ENCODE measurements around the gene DCAF6.
A peak's percentile ranks its signal among the peaks of the same experiment; 100 is the strongest.

Gene DCAF6

DNA sequence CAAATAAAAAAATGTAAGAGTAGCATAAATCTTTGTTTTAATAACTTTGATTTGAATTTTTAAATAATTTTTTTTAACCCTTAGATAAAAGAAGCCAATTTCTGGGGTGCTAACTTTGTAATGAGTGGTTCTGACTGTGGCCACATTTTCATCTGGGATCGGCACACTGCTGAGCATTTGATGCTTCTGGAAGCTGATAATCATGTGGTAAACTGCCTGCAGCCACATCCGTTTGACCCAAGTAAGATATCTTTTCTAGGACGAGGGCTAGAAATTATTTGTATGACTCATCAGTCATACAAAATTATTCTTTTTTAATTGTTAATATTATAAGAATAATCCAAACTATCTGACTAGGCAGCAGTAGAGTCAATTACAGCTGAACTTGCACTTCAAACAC is 129.0 kb downstream of the DCAF6 start:
- DNase-seq (ENCODE audit: low read depth): no peak
- H3K4me3 ChIP-seq (ENCODE audit: low read depth, low read length): no peak overlapping the region

DNA sequence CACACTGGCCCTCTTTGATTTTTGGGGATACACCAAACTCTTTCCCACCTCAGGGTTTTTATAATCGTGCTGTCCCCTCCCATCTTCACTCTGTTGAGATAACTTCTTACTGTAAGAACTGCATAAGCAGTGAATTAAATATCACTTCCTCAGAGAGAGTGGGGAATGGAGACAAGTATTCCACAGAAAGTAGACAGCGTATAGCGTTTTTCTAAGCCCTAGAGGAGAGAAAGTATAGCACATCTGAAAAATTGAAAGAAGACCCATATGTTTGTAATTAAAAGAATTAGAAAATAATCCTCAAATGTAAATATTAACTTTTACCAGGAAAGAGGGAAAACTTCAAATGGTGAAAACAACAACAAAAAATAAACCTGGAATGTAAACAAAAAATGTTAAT is 132.9 kb downstream of the DCAF6 start:
- H3K4me3 ChIP-seq (ENCODE audit: low read depth, low read length): no peak overlapping the region
- DNase-seq (ENCODE audit: low read depth): no peak

DNA sequence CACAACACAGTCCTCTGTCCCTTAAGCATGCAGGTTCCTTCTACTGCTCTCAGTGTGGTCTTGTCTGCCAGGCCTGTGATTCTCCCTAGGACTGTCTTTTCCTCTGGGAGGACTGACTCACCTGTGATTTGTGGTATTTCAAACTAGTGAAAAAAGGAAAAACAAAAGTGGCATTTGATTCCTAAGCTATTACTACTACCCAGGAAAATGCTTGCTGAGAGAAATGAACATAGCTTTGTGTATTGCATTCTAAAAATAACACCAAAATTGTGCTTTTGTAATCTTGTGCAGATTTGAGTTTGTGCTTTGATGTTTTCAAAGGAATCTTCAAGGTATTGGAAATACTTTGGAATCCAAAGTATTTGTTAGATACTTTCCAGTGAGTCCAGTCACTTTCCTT is 143.3 kb downstream of the DCAF6 start:
- no peak for DNase-seq (ENCODE audit: low read depth)
- no peak overlapping the region for H3K4me3 ChIP-seq (ENCODE audit: low read depth, low read length)

DNA sequence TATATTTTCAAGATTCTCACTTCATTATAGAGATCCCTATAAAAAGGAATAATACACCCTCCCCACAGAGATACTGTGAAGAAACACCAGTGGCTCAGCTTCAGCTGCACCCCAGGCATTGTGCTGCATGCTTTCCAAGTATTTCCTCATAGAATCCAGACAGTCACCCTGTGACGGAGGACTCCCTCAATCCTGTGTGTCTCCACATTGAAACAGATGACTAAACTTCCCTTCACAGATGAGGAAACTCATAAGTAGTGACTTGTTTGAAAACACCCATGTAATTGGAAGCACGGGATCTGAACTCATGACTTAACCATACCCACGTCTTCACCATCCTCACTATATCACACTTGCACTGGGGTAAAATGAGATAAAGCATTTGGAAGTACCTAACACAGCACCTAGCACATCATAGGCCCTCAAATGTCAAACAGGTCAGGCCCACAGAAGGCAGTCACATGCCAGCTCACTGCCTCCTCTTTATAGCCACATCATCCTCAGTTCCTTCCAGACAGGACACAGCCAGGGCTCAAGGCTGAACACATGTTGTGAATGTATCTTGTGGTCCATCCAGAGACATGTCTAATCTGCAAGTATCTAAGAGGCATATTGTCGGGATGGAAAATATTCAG is 145.0 kb downstream of the DCAF6 start:
- no peak overlapping the region for H3K4me3 ChIP-seq (ENCODE audit: low read depth, low read length)
- DNase-seq (ENCODE audit: low read depth): peak; percentile 82

DNA sequence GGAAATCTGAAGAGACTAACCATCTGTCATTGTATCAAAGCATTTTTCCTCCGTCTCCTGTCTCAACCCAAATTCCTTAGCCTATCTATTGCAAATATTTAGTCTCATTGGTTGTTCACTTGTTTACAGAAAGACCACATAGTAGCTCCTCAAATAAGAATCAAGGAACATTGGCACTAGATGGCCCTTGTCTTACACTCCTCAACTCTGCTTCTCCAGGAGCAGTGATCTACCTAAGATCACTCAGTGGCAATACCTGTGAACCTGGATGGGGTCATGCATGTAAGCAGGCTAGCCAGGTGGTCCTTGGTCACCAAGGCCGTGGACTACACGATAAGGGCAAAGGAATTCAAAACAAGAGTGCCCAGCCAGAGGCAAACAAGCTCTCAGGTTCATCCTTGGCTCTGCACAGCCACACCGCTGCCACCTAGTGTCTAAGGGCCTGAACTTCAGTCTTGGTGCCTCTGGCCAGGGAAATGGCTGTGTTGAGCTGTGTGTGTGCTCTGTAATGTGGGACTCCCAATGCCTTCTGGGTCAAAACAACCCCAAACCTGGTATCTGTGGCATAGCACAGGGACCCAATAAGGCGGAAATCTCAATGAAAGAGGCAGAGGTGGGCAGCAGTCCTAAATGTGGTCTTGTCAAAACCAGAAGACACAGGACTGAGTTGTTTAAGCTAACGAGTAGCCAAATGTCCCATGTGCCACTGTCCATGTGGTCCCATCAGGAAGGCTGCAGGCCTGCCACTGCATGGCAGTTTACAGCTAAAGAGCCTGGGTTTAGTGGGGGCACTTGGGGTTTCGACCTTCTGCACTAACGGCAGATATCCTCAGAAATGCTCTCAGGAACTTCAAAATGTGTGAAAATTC is 145.8 kb downstream of the DCAF6 start:
- no peak overlapping the region for H3K4me3 ChIP-seq (ENCODE audit: low read depth, low read length)
- DNase-seq (ENCODE audit: low read depth): no peak

DNA sequence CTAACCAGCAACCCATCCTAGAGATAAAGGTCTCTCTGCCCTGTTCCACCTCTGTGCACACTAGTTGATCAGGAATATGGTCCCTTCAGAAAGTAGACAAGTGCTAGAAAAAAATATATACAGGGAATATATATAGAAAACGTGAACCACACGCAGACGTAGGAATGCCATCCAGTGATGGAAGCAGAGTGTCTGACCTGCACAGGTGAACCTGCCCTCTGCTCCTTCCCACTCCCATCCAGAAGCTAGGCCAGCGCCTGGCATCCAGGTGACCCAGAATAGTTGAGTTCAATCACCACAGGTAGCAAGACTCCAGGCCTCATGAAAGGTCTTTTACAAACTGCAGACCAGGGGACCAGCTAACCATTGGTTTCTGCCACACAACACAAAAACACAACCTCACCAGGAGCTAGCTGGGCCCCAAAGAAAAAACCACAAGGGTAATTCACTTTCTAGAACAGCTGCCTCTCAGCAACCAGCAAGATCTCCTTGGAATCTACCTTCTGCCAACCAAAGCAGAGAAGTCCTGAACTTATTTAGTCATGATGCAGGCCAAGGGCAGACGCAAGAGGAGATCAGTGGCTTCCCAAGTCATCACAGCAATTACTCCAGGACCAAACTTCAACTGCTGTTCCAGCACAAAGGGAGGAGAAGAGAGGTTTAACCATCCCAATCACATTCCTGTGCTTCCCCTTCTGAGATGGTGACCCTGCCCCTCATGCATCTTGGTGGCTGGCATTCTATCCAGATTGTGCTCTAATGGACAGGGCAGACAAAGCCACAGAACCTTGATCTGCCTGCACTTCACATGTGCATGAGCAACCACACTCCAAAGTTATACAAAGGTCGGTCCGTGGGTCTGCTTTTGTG is 147.2 kb downstream of the DCAF6 start:
- no peak for DNase-seq (ENCODE audit: low read depth)
- no peak overlapping the region for H3K4me3 ChIP-seq (ENCODE audit: low read depth, low read length)

DNA sequence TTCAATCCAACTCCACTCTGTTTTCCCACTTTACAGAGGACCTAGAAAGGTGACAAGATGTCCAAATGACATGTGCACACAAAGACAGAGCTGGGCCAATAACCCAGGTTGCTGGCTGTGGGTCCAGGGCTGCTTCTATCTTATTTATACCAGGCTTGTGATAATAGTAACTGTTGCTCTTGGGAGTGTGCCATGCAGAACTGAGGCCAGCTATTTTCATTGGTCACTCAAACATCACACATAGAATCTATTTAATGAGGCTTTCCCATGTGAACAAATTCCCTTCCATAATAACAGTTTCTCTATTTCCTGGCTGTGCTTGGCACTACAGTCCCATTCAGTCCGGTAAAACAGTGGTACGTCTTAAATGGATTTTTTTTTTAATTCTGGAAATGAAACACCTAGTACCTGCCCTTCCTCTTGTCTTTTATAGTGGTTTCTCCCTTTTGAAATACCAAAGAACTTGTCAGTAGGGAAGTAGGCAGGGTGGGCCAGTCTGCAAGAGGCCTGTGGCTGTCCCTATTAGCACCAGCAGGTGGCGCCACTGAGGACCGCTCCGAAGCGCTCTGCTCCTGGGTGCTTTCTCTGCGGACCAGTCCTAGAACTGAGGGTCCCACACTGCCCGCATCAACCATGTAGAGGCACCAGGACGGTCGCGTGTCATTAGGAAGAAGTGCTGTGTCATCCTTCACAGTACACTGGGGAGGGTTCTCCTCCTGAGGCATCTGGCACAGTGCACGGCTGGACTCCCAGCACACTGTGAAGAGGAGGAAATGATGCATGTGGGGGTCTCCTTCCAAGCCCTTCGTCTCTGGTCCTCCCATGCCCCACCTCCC is 148.1 kb downstream of the DCAF6 start:
- H3K4me3 ChIP-seq (ENCODE audit: low read depth, low read length): no peak overlapping the region
- no peak for DNase-seq (ENCODE audit: low read depth)

DNA sequence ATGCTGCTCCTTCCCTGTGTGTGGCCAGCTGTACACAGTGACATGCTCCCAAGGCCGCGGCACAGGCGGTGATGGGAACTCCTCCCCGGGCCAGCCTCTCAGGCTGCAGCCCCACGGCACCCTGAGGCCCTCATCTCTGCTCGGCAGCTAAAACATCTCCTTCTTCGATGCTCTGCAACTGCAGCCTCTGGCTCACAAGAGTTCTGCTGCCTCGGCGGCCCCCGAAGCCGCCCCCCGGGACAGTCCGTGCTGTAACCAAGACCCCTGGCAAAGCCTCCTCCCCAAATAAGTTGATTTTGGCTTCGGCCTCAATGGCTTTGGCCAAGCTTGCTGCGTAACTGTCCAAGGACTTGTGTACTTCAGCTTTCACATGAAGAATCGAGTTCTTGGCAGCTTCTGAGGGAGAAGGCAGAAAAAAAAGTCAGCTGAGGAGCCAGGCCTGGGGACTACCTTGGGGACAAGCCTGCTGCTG is 149.0 kb downstream of the DCAF6 start:
- H3K4me3 ChIP-seq (ENCODE audit: low read depth, low read length): no peak overlapping the region
- no peak for DNase-seq (ENCODE audit: low read depth)

DNA sequence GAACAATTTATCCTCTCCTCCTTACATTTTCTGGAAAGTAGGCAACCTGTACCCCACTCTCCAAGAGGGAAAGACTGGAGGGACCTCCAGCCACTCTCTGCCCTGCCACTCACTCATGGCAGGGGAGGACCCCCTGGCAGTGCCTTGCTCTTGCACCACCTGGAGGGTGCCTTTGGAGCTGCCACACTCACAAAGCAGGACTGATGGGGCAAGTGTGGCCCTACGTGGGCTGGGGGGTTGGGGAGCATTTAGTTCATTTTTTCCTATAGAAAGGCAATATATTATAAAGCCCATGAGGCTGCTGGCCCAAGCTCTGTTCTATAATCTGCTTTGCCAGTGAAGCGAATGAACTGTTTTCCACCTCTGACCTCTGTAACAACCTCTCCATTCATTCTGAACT is 150.0 kb downstream of the DCAF6 start:
- DNase-seq (ENCODE audit: low read depth): no peak
- H3K4me3 ChIP-seq (ENCODE audit: low read depth, low read length): no peak overlapping the region

DNA sequence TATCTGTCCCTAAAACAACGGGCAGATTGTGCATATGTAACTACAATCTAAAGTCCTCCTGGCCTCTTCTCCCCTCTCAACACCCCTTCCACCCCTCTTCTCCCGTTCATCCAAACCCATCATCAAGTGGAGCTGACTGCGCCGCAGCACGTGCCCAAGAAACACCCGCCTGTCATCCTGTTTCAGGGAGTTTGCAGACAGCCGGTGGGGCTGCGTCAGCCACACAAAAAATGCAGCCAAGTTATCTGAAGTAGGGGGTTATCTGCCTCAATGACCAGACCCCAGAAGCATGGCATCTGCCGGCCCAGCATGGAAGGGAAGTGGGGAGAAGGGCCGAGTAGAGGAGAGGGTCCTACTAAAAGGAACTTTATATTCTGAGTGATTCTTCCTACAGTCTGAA is 151.2 kb downstream of the DCAF6 start:
- H3K4me3 ChIP-seq (ENCODE audit: low read depth, low read length): no peak overlapping the region
- no peak for DNase-seq (ENCODE audit: low read depth)

DNA sequence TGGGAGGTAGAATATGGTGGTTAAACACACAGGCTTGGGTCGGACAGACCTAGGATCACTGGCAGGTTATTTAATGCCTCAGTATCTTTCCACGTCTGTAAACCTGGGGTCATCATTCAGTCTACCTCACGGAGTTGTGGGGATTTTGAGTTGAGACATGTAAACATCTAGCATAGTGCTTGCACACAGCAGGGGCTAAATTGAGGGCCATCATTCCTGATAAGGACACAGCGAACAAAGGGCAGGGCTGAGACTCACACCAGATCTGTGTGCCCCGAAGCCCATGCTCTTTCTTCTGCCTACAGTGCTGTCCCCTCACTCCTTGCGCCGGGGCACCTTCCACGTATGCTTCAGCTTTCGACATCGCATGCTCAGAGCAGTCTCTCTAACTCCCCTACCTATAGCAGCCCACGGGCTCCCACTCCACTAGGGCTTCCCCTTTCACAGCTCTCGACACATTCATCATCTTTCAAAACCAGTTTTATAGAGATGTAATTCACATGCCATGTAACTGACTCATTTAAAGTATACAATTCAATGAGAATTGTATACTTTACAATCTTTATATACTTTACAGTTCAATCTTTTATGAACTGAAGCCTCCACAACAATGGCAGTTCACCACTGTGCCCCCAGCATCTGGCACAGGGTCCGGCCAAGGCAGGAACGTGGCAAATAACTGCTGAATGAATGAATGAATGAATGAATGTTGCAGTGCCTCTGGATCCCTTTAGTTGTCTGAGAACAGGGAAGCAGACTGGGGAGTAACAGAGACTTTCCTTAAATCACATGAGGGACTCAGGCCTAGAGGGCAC is 152.2 kb downstream of the DCAF6 start:
- H3K4me3 ChIP-seq (ENCODE audit: low read depth, low read length): no peak overlapping the region
- no peak for DNase-seq (ENCODE audit: low read depth)

DNA sequence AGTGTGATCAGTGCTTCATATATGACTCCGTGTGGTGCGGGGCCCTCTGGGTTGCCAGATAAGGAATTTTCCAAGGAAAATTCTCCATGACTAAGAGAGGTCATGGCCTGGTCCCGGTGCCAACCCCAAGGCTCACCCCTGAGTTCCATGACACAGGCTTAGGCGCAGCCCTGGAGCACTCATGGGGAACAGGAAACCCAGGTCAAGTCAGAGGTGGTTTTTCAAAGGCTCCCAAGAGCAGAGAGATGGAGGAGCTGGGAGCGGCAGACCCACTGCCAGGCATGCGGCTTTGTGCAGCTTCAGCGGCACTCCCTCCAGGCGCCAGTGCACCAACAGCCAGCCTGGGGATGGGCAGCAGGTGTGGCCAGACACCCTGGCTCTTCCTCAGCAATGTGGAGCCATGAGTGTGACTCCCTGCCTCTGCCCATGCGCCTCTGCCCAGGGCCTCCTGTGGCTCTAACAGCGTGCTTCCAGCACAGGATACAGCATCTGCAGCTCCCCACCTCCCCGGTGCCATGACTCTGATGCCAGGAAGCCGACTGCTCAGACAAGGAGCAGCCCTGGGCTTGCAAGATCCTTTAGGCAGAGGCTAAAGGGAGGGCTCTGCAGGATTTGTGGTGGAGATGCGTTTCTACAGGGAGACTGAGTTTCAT is 153.0 kb downstream of the DCAF6 start:
- DNase-seq (ENCODE audit: low read depth): no peak
- no peak overlapping the region for H3K4me3 ChIP-seq (ENCODE audit: low read depth, low read length)

DNA sequence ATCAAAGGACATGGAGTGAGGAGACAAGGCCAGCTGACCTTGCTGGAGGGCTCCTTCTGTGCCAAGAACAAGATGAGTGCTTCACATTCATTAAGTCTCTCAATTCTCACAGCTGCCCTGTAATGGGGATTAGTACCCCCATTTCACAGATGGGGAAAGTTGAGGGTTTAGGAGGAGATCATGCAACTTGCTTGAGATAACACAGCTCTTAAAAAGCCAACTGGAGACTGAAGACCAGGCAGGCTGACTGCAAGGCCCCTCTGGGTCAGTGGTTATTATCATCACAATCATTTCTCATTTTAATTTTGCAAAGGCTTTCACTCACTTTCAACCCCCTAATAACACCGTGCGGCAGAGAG is 153.5 kb downstream of the DCAF6 start:
- no peak for DNase-seq (ENCODE audit: low read depth)

DNA sequence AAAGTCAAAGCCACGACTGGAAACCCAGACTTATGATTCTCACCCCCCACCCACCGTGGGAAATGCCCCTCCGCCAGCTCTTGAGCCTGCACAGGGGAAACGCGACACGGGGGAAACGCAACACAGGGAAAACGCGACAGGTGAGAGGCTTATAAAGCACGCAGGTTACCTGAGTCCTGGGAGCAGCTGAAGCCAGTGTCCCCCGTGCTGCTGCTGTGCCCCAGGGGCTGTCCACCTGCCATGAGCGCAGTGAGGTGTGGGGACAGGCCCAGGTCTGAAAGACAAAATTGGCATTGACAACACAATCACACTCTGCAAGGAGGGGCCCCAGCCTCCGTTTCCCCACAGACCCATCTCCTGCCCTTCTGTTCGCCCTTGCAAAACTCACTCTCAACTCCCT is 153.9 kb downstream of the DCAF6 start:
- no peak overlapping the region for H3K4me3 ChIP-seq (ENCODE audit: low read depth, low read length)
- no peak for DNase-seq (ENCODE audit: low read depth)

More for the DNA sequence above, 153.5 kb downstream of the DCAF6 start:
- H3K4me3 ChIP-seq (ENCODE audit: low read depth, low read length): no peak overlapping the region

DNA sequence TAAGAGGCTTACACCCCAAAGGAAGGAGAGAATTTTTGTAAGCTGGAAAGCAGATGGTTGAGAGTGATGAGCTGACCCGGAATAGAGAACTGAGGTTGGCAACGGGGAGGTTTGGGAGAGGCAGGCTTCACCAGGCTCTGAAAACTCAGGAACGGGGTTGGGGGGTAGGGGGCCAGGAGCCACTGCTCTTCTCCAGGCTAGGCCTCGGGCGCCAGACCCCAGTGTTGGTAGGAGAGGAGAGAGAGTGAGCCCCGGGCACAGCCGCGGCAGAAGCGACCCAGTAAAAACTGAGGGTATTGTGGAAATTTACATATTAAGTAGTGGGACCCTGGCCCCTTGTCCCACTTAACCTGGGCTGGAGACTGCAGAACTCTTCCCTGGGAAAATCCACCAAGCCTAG is 154.6 kb downstream of the DCAF6 start:
- no peak overlapping the region for H3K4me3 ChIP-seq (ENCODE audit: low read depth, low read length)
- DNase-seq (ENCODE audit: low read depth): no peak

DNA sequence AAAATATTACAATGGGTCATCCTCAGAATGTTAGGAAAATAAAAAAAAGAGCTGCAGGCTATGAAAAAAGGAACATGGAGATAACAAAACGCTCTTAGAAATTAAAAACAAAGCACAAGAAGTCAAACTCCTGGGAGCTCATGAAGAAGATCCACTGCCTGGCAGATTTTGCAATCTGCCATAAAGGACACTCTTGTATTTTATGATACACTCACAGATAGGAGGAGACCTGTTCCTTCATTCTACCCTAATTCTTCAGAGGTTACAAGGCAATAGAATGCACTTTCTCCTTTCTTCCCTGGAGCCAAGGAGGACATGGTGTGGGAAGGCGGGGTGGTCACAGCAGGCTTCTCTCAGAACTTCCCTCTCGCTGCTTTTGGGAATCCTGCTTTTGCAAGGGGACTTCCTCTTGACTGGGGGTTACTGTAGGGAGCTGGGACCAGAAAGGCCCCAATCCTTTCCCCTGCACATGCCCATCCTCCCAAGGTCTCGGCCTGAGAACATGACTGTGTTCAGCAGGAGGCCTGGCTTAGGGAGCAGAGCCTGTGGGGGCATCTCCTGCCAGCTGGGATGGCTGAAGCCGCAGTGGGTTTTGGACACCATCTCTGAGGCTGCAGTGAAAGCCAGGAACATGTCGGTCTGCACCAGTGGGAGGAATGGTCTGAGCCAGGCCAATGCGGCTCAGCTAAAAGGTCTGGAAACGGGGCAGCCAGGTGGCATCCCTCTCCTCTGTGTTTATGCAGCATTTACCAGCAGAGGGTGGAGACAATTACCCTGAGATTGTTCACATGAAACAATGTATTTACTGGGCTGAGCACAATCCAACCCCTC is 155.5 kb downstream of the DCAF6 start:
- no peak overlapping the region for H3K4me3 ChIP-seq (ENCODE audit: low read depth, low read length)
- DNase-seq (ENCODE audit: low read depth): no peak
